Fibroblast of lung (primary cell): ENCODE results near the gene MCF2L. TPM values are rescaled to one million over a fixed set of nuclear protein-coding genes. Genes with fewer than 3 reads are reported as not detected.
A peak's percentile ranks its signal among the peaks of the same experiment; 100 is the strongest.

Experiments
- DNase-seq, 2 donors: peaks; one replicate each; pipeline versions ENCODE4 v3.0.0 to v3.0.0-alpha.2; 2010; ENCODE audit warnings: low read depth in 2 of 2
- H2AFZ ChIP-seq: 2 replicates; pipeline ENCODE4 v1.5.1; 2012; ENCODE audit warnings: low read length, control low read depth, inconsistent platforms
- H3K27ac ChIP-seq: 2 replicates; pipeline ENCODE4 v1.5.1; 2011; ENCODE audit warnings: low read length, control low read depth; ENCODE audit not compliant: insufficient read depth
- H3K27me3 ChIP-seq: 2 replicates; pipeline ENCODE4 v1.5.1; 2011; ENCODE audit warnings: mild to moderate bottlenecking, low read length; ENCODE audit not compliant: control insufficient read depth, insufficient read depth
- H3K36me3 ChIP-seq: 2 replicates; pipeline ENCODE4 v1.5.1; 2011; ENCODE audit warnings: low read length; ENCODE audit not compliant: control insufficient read depth, insufficient read depth
- H3K4me1 ChIP-seq: 2 replicates; pipeline ENCODE4 v1.5.1; 2011; ENCODE audit warnings: low read length; ENCODE audit not compliant: control insufficient read depth, insufficient read depth; ENCODE audit errors: extremely low read depth
- H3K4me2 ChIP-seq: 2 replicates; pipeline ENCODE4 v1.5.1; 2011; ENCODE audit warnings: low read length, control low read depth; ENCODE audit not compliant: insufficient read depth; ENCODE audit errors: extremely low read depth
- H3K4me3 ChIP-seq, 4 experiments: fragments of 200-600 bp in 1 of 4; sonication (generic) in 1 of 4; replicated peaks in 1 of 4; 2 replicates each; pipeline ENCODE4 v1.5.1; 2011 to 2016; ENCODE audit warnings: low read length in 4 of 4, low read depth in 3 of 4, mild to moderate bottlenecking in 3 of 4, control low read depth in 2 of 4, inconsistent platforms in 1 of 4, mixed read lengths in 1 of 4; ENCODE audit not compliant: insufficient read depth in 1 of 4; ENCODE audit errors: control extremely low read depth in 1 of 4
- H3K79me2 ChIP-seq: 2 replicates; pipeline ENCODE4 v1.5.1; 2012; ENCODE audit warnings: mild to moderate bottlenecking, low read length, inconsistent platforms; ENCODE audit not compliant: control insufficient read depth, insufficient read depth
- H3K9ac ChIP-seq: 2 replicates; pipeline ENCODE4 v1.5.1; 2011; ENCODE audit warnings: mild to moderate bottlenecking, low read length, control low read depth; ENCODE audit not compliant: insufficient read depth
- H3K9me3 ChIP-seq: 2 replicates; pipeline ENCODE4 v1.5.1; 2012; ENCODE audit warnings: low read depth, low read length; ENCODE audit not compliant: control insufficient read depth, insufficient read depth
- H4K20me1 ChIP-seq: 2 replicates; pipeline ENCODE4 v1.5.1; 2011; ENCODE audit warnings: low read length; ENCODE audit not compliant: control insufficient read depth, insufficient read depth; ENCODE audit errors: extremely low read depth
- CTCF ChIP-seq, 2 donors: IDR thresholded peaks in 1 of 2; conservative IDR thresholded peaks in 1 of 2; 1 replicate in 1 of 2; 2 replicates in 1 of 2; pipeline ENCODE4 v1.5.1; 2011 to 2012; ENCODE audit warnings: low read length in 2 of 2, control low read depth in 1 of 2, inconsistent platforms in 1 of 2, low read depth in 1 of 2, mild to moderate bottlenecking in 1 of 2
- EZH2 ChIP-seq: IDR thresholded peaks from 2 replicates; pipeline ENCODE4 v1.5.1; 2012; ENCODE audit warnings: low read length, control low read depth, mild to moderate bottlenecking; ENCODE audit errors: missing control alignments
- polyA minus RNA-seq: library from RNA; depleted of rRNA, polyadenylated mRNA; stranded (reverse); fragments of >200 nt; gene quantifications from 2 replicates; pipeline ENCODE4 v1.2.3, GENCODE V29; 2011; ENCODE audit warnings: low replicate concordance
- polyA plus RNA-seq, 2 donors: library from polyadenylated mRNA; depleted of rRNA in 1 of 2; stranded (reverse) in 1 of 2; unstranded in 1 of 2; fragments of >200 nt; gene quantifications; 2 replicates each; pipeline ENCODE4 v1.2.1, GENCODE V29; 2011 to 2012; ENCODE audit warnings: missing spikeins in 1 of 2
- total RNA-seq: library from RNA; depleted of rRNA; stranded (reverse); fragments of >200 nt; gene quantifications from 2 replicates; pipeline ENCODE4 v1.2.1, GENCODE V29; 2014

MCF2L gene
- total RNA-seq, result 1.0 and 3.3 TPM in 2 replicates
- 0.06 and 0.18 TPM in 2 replicates for polyA plus RNA-seq
- polyA plus RNA-seq (2012), result 0.14 and 0.16 TPM in 2 replicates
- not detected in 2 replicates for polyA minus RNA-seq

- Histone ChIP-seq H3K4me1 (no peaks in the 10 kb centered on the region), H3K4me2 (no peak within 1 kb of the TSS), H3K9me3 (no peaks in the 10 kb centered on the region), H3K27me3 (peaks cover 33% of the 10 kb centered on the region), H3K9ac (no peak within 1 kb of the TSS), H2AFZ (no peak within 1 kb of the TSS), H4K20me1 (no peaks in the 10 kb centered on the region), H3K4me3 (peak within 1 kb of the TSS in 1 of 4 experiments; percentile 20), H3K79me2 (no peaks in the 10 kb centered on the region), H3K27ac (no peak within 1 kb of the TSS), H3K36me3 (no peaks in the 10 kb centered on the region)
- DNase-seq, result peak; percentile 25 to 42
- TF ChIP-seq EZH2 (peak; percentile 39), CTCF (conservative IDR thresholded peaks at IDR 0.05 in 1 of 2, IDR thresholded peaks at IDR 0.05 in 1 of 2; ENCODE audit: low read depth in 1 of 2, low read length in 2 of 2) (peak in 1 of 2 donors; percentile 32)
These were observed at the start of gene MCF2L for GRCh38 chr13:112968910-112969691. Gene MCF2L, plus strand, starts transcription at chr13:112969214. Its CDS starts 166 bp downstream, at chr13:112969380.

- Histone ChIP-seq H2AFZ (no peak overlapping the region), H3K79me2 (no peaks in the 10 kb centered on the region), H4K20me1 (no peaks in the 10 kb centered on the region), H3K9me3 (no peaks in the 10 kb centered on the region), H3K4me2 (no peak overlapping the region), H3K27ac (no peak overlapping the region), H3K9ac (no peak overlapping the region), H3K4me1 (peaks cover 2% of the 10 kb centered on the region), H3K4me3 (no peak overlapping the region), H3K36me3 (no peaks in the 10 kb centered on the region), H3K27me3 (peaks cover 12% of the 10 kb centered on the region)
- no peak for TF ChIP-seq CTCF (conservative IDR thresholded peaks at IDR 0.05 in 1 of 2, IDR thresholded peaks at IDR 0.05 in 1 of 2; ENCODE audit: low read depth in 1 of 2, low read length in 2 of 2)
- TF ChIP-seq EZH2, result no peak
- DNase-seq, result no peak
These were observed 45.1 kb upstream of the MCF2L start for GRCh38 chr13:112923962-112924361.

- Histone ChIP-seq H3K9me3 (no peaks in the 10 kb centered on the region), H3K4me1 (peaks cover 4% of the 10 kb centered on the region), H3K9ac (no peak overlapping the region), H3K4me2 (no peak overlapping the region), H3K27me3 (peaks cover 14% of the 10 kb centered on the region), H4K20me1 (no peaks in the 10 kb centered on the region), H3K79me2 (no peaks in the 10 kb centered on the region), H3K4me3 (no peak overlapping the region), H3K36me3 (no peaks in the 10 kb centered on the region), H3K27ac (no peak overlapping the region), H2AFZ (no peak overlapping the region)
- DNase-seq, result no peak
- TF ChIP-seq CTCF (conservative IDR thresholded peaks at IDR 0.05 in 1 of 2, IDR thresholded peaks at IDR 0.05 in 1 of 2; ENCODE audit: low read depth in 1 of 2, low read length in 2 of 2) (no peak), EZH2 (no peak)
These were observed 44.6 kb upstream of the MCF2L start for GRCh38 chr13:112924365-112924764.
